GM10266 (cell line): Measurements from ENCODE around the gene PDIK1L.
A peak's percentile ranks its signal among the peaks of the same experiment; 100 is the strongest.

ENCODE experiments used
- DNase-seq: peaks from one replicate; pipeline ENCODE4 v3.0.0; 2012; ENCODE audit errors: extremely low spot score
- CTCF ChIP-seq: IDR thresholded peaks from 2 replicates; pipeline ENCODE4 v1.5.1; 2012; ENCODE audit warnings: mild to moderate bottlenecking, low read depth; ENCODE audit not compliant: control insufficient read depth, insufficient read depth; ENCODE audit errors: missing control alignments

The PDIK1L gene

GRCh38 chr1:26112407-26112775 is 767 bp downstream of the PDIK1L start:
- peak; percentile 49 for DNase-seq

GRCh38 chr1:26114165-26114927 is 2.7 kb downstream of the PDIK1L start:
- no peak for DNase-seq
- no peak for TF ChIP-seq CTCF

More at GRCh38 chr1:26112407-26112775, 767 bp downstream of the PDIK1L start:
- no peak for TF ChIP-seq CTCF

- peak; percentile 30 for DNase-seq
- TF ChIP-seq CTCF = no peak
These were observed 8.4 kb downstream of the PDIK1L start for GRCh38 chr1:26119892-26120608.

- TF ChIP-seq CTCF = no peak
- no peak for DNase-seq
These were observed 10.5 kb downstream of the PDIK1L start for GRCh38 chr1:26121854-26122773.

GRCh38 chr1:26122988-26123973 is 11.7 kb downstream of the PDIK1L start:
- no peak for DNase-seq
- no peak for TF ChIP-seq CTCF
